ENCODE results near the gene PRM1.

PRM1 gene

GRCh38 chr16:11272484-11272883, 8.6 kb downstream of the PRM1 start:
- in situ Hi-C loops (cut with HindIII; ENCODE audit: low pct_unique_long_range_greater_than_20kb, low sequenced_read_pairs) = no loop called here
- DNase-seq (ENCODE audit: low read depth in 1 of 2, low spot score in 1 of 2) = no peak
- TF ChIP-seq JUND (IDR thresholded peaks at IDR 0.05; ENCODE audit: low read depth) = no peak

- in situ Hi-C loops (cut with HindIII; ENCODE audit: low pct_unique_long_range_greater_than_20kb, low sequenced_read_pairs) = no loop called here
- no peak for DNase-seq (ENCODE audit: low read depth in 1 of 2, low spot score in 1 of 2)
- no peak for TF ChIP-seq JUND (IDR thresholded peaks at IDR 0.05; ENCODE audit: low read depth)
These were observed 9.5 kb downstream of the PRM1 start for GRCh38 chr16:11271610-11272009.

GRCh38 chr16:11270602-11271162, 10.4 kb downstream of the PRM1 start:
- no peak for DNase-seq (ENCODE audit: low read depth in 1 of 2, low spot score in 1 of 2)
- TF ChIP-seq JUND (IDR thresholded peaks at IDR 0.05; ENCODE audit: low read depth) = no peak
- in situ Hi-C loops (cut with HindIII; ENCODE audit: low pct_unique_long_range_greater_than_20kb, low sequenced_read_pairs) = no loop called here

GRCh38 chr16:11268921-11269375, 12.2 kb downstream of the PRM1 start, which contains the start of gene TNP2:
TNP2 (minus strand) TSS chr16:11269325; CDS start chr16:11269262, 63 bp downstream.
- TF ChIP-seq JUND (IDR thresholded peaks at IDR 0.05; ENCODE audit: low read depth) = no peak
- no peak for DNase-seq (ENCODE audit: low read depth in 1 of 2, low spot score in 1 of 2)
- in situ Hi-C loops (cut with HindIII; ENCODE audit: low pct_unique_long_range_greater_than_20kb, low sequenced_read_pairs) = no loop called here

- TF ChIP-seq JUND (IDR thresholded peaks at IDR 0.05; ENCODE audit: low read depth) = no peak
These were observed 16.0 kb downstream of the PRM1 start for GRCh38 chr16:11265124-11265523.

GRCh38 chr16:11264155-11264832, 16.8 kb downstream of the PRM1 start:
- TF ChIP-seq JUND (IDR thresholded peaks at IDR 0.05; ENCODE audit: low read depth) = no peak
- DNase-seq (ENCODE audit: low read depth in 1 of 2, low spot score in 1 of 2) = no peak
- in situ Hi-C loops (cut with HindIII; ENCODE audit: low pct_unique_long_range_greater_than_20kb, low sequenced_read_pairs) = no loop called here

More at GRCh38 chr16:11265124-11265523, 16.0 kb downstream of the PRM1 start:
- in situ Hi-C loops (cut with HindIII; ENCODE audit: low pct_unique_long_range_greater_than_20kb, low sequenced_read_pairs) = no loop called here
- DNase-seq (ENCODE audit: low read depth in 1 of 2, low spot score in 1 of 2) = no peak

- in situ Hi-C loops (cut with HindIII; ENCODE audit: low pct_unique_long_range_greater_than_20kb, low sequenced_read_pairs) = no loop called here
- TF ChIP-seq JUND (IDR thresholded peaks at IDR 0.05; ENCODE audit: low read depth) = no peak
- DNase-seq (ENCODE audit: low read depth in 1 of 2, low spot score in 1 of 2) = no peak
These were observed 17.4 kb downstream of the PRM1 start for GRCh38 chr16:11263737-11264136.

- no peak for TF ChIP-seq JUND (IDR thresholded peaks at IDR 0.05; ENCODE audit: low read depth)
- in situ Hi-C loops (cut with HindIII; ENCODE audit: low pct_unique_long_range_greater_than_20kb, low sequenced_read_pairs) = no loop called here
- DNase-seq (ENCODE audit: low read depth in 1 of 2, low spot score in 1 of 2) = no peak
These were observed 18.2 kb downstream of the PRM1 start for GRCh38 chr16:11262915-11263314.

- TF ChIP-seq JUND (IDR thresholded peaks at IDR 0.05; ENCODE audit: low read depth) = no peak
- no peak for DNase-seq (ENCODE audit: low read depth in 1 of 2, low spot score in 1 of 2)
- in situ Hi-C loops (cut with HindIII; ENCODE audit: low pct_unique_long_range_greater_than_20kb, low sequenced_read_pairs) = no loop called here
These were observed 20.5 kb downstream of the PRM1 start for GRCh38 chr16:11260596-11260966.

GRCh38 chr16:11259655-11260595, 21.2 kb downstream of the PRM1 start:
- no peak for DNase-seq (ENCODE audit: low read depth in 1 of 2, low spot score in 1 of 2)
- no peak for TF ChIP-seq JUND (IDR thresholded peaks at IDR 0.05; ENCODE audit: low read depth)
- in situ Hi-C loops (cut with HindIII; ENCODE audit: low pct_unique_long_range_greater_than_20kb, low sequenced_read_pairs) = no loop called here

GRCh38 chr16:11258553-11259492, 22.3 kb downstream of the PRM1 start:
- TF ChIP-seq JUND (IDR thresholded peaks at IDR 0.05; ENCODE audit: low read depth) = no peak
- no peak for DNase-seq (ENCODE audit: low read depth in 1 of 2, low spot score in 1 of 2)
- in situ Hi-C loops (cut with HindIII; ENCODE audit: low pct_unique_long_range_greater_than_20kb, low sequenced_read_pairs) = no loop called here
